ENCODE results near the gene SMURF2.
"Not testable (repeated sequence)": the region's sequence is repeated elsewhere in the genome, so short reads cannot be mapped to it uniquely, and the experiment has no call there.

DNA sequence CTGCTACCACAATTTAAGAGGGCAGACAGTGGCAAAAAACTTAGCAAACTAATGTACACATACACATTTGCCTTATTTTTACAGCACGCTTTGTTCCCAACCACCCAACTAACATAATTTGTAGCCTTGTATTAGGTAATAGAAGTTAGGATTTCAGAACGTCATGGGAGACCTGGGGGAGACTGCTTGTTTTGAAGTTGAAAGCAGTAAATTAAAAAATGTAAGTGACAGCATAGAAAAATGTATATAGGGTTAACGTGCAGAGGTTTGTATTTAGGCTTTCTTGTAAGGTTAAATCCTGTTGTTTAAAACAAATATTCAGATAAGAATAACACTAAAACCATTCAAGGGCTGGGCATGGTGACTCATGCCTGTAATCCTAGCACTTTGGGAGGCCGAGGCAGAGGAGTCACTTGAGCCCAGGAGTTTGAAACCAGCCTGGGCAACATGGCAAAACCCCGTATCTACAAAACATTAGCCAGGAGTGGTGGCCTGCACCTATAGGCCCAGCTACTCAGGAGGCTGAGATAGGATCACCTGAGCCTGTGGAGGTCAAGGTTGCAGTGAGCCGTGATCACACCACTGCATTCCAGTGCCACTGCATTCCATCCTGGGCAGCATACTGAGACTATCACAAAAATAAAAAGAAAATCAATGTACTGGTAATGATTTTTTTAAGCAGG is 2.3 kb upstream of the SMURF2 start:
- TF ChIP-seq EZH2 (IDR thresholded peaks at IDR 0.05; ENCODE audit: low read length, unreplicated experiment); CTCF (conservative IDR thresholded peaks at IDR 0.05; ENCODE audit: low read depth, low read length): not testable (repeated sequence)
